PC-9 (cell line): ENCODE results near the gene KLK4. TPM values are rescaled to one million over a fixed set of nuclear protein-coding genes. Genes with fewer than 3 reads are reported as not detected.

Source experiments
- BruUV-seq: library from RNA; stranded (reverse); fragments of 400-500 nt; replicated peaks from 2 replicates; lab custom pipeline; 2021; lab: Mats Ljungman, UMichigan
- CTCF ChIA-PET: fragments of 300-600 bp; sonication (Branson Sonifier 250); formaldehyde crosslinking; loops from one replicate; lab custom pipeline; 2022; ENCODE audit warnings: antibody characterized with exemption; lab: Charles Lee
- POLR2A ChIA-PET: fragments of 300-600 bp; sonication (Branson Sonifier 250); formaldehyde crosslinking; loops from one replicate; lab custom pipeline; 2022; ENCODE audit warnings: antibody characterized with exemption; ENCODE audit not compliant: unreplicated experiment; lab: Charles Lee
- DNase-seq, 2 experiments: peaks; one replicate each; pipeline versions ENCODE4 v3.0.0 to v3.0.0-alpha.2; 2015 to 2022; ENCODE audit warnings: mixed read lengths in 1 of 2
- H2AFZ ChIP-seq: fragments of 200-600 bp; sonication (generic); 2 replicates; pipeline ENCODE4 v1.8.1; 2017; ENCODE audit warnings: antibody characterized with exemption
- H3F3A ChIP-seq: fragments of 200-600 bp; sonication (generic); 2 replicates; pipeline ENCODE4 v1.8.1; 2017; ENCODE audit warnings: antibody characterized with exemption, mild to moderate bottlenecking, low read depth; ENCODE audit not compliant: insufficient read depth
- H3K27ac ChIP-seq: fragments of 200-600 bp; sonication (generic); 2 replicates; pipeline ENCODE4 v1.6.1; 2016; ENCODE audit warnings: mixed run types
- H3K27me3 ChIP-seq: fragments of 200-600 bp; sonication (generic); 2 replicates; pipeline ENCODE4 v1.6.1; 2016; ENCODE audit warnings: low read depth, mixed run types; ENCODE audit not compliant: insufficient read depth
- H3K36me3 ChIP-seq: fragments of 200-600 bp; sonication (generic); 2 replicates; pipeline ENCODE4 v1.6.1; 2016; ENCODE audit warnings: low read depth, mixed run types
- H3K4me1 ChIP-seq: fragments of 200-600 bp; sonication (generic); replicated peaks from 2 replicates; pipeline ENCODE4 v1.6.1; 2016; ENCODE audit warnings: mixed run types; ENCODE audit not compliant: insufficient read depth
- H3K4me2 ChIP-seq: fragments of 200-600 bp; sonication (generic); 2 replicates; pipeline ENCODE4 v1.6.1; 2017; ENCODE audit warnings: mixed run types
- H3K4me3 ChIP-seq: fragments of 200-600 bp; sonication (generic); 2 replicates; pipeline ENCODE4 v1.6.1; 2016; ENCODE audit warnings: mixed run types
- H3K79me2 ChIP-seq: fragments of 200-600 bp; sonication (generic); 2 replicates; pipeline ENCODE4 v1.6.1; 2017; ENCODE audit warnings: low read depth, mixed run types
- H3K9me2 ChIP-seq: fragments of 200-600 bp; sonication (generic); 2 replicates; pipeline ENCODE4 v1.8.1; 2017; ENCODE audit warnings: mild to moderate bottlenecking; ENCODE audit not compliant: insufficient read depth
- H3K9me3 ChIP-seq: fragments of 200-600 bp; sonication (generic); 2 replicates; pipeline ENCODE4 v1.8.1; 2016; ENCODE audit warnings: low read depth; ENCODE audit not compliant: insufficient read depth
- H4K20me1 ChIP-seq: fragments of 200-600 bp; sonication (generic); 2 replicates; pipeline ENCODE4 v1.8.1; 2017; ENCODE audit not compliant: insufficient read depth
- EZH2 ChIP-seq: fragments of 200-600 bp; sonication (generic); IDR thresholded peaks from 2 replicates; pipeline ENCODE4 v1.8.0; 2017; ENCODE audit warnings: antibody characterized with exemption, low read depth
- intact Hi-C: fragments of 100-400 bp; cut with micrococcal nuclease; formaldehyde crosslinking; loops from one replicate; pipeline ENCODE4 v1.10.0; 2022; ENCODE audit not compliant: unreplicated experiment
- total RNA-seq: library from RNA; stranded (reverse); gene quantifications from 2 replicates; pipeline ENCODE4 v1.2.3, GENCODE V29; 2021
- TF ChIP-seq, protein P1 (sequence below): fragments of 200-600 bp; sonication (generic); conservative IDR thresholded peaks from 2 replicates; pipeline ENCODE4 v1.6.1; 2017; ENCODE audit warnings: mixed run types, antibody characterized with exemption, mild to moderate bottlenecking, moderate library complexity

Gene KLK4
- total RNA-seq, 1 experiment from 2014 or later: not detected

- Histone ChIP-seq H4K20me1 (no peaks in the 10 kb centered on the region), H3K9me2 (no peaks in the 10 kb centered on the region), H3F3A (peaks cover 5% of the 10 kb centered on the region; the same call in 1 of the 2 replicates), H3K27ac (no peak overlapping the region), H3K4me2 (no peak overlapping the region), H3K79me2 (no peaks in the 10 kb centered on the region), H3K27me3 (peaks cover 11% of the 10 kb centered on the region; the same call in 1 of the 2 replicates), H3K4me1 (0 out of 2 replicates have a peak, but pooled peaks cover 4% of the 10 kb centered on the region), H3K9me3 (no peaks in the 10 kb centered on the region), H3K4me3 (no peak overlapping the region), H3K36me3 (no peaks in the 10 kb centered on the region), H2AFZ (no peak overlapping the region)
- POLR2A ChIA-PET: no interaction called here
- TF ChIP-seq, protein P1, sequence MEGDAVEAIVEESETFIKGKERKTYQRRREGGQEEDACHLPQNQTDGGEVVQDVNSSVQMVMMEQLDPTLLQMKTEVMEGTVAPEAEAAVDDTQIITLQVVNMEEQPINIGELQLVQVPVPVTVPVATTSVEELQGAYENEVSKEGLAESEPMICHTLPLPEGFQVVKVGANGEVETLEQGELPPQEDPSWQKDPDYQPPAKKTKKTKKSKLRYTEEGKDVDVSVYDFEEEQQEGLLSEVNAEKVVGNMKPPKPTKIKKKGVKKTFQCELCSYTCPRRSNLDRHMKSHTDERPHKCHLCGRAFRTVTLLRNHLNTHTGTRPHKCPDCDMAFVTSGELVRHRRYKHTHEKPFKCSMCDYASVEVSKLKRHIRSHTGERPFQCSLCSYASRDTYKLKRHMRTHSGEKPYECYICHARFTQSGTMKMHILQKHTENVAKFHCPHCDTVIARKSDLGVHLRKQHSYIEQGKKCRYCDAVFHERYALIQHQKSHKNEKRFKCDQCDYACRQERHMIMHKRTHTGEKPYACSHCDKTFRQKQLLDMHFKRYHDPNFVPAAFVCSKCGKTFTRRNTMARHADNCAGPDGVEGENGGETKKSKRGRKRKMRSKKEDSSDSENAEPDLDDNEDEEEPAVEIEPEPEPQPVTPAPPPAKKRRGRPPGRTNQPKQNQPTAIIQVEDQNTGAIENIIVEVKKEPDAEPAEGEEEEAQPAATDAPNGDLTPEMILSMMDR: no peak
- TF ChIP-seq EZH2: no peak
- intact Hi-C loops: no loop called here
- CTCF ChIA-PET: no interaction called here
- DNase-seq: no peak
- BruUV-seq: no TSS peak
Measured at GRCh38 chr19:50902640-50903039, 8.6 kb downstream of the KLK4 start.

GRCh38 chr19:50899569-50899968, 11.6 kb downstream of the KLK4 start:
- BruUV-seq: no TSS peak
- intact Hi-C loops: no loop called here
- peaks cover 14% of the 10 kb centered on the region; the same call in 1 of the 2 replicates for H3K27me3 ChIP-seq
- H3K4me2 ChIP-seq: no peak overlapping the region
- TF ChIP-seq, protein P1: no peak
- TF ChIP-seq EZH2: no peak
- H3K27ac ChIP-seq: no peak overlapping the region
- no peaks in the 10 kb centered on the region for H3F3A ChIP-seq
- peaks cover 12% of the 10 kb centered on the region; the same call in 1 of the 2 replicates for H3K4me1 ChIP-seq
- ChIA-PET POLR2A (no interaction called here), CTCF (interaction anchor here (0.6 kb wide), 1 partner anchor 13 kb away, joined by 6 read pairs; no protein-coding TSS in a partner anchor)
- H3K79me2 ChIP-seq: no peaks in the 10 kb centered on the region
- no peaks in the 10 kb centered on the region for H3K36me3 ChIP-seq
- no peaks in the 10 kb centered on the region for H4K20me1 ChIP-seq
- no peak overlapping the region for H2AFZ ChIP-seq
- H3K4me3 ChIP-seq: no peak overlapping the region
- DNase-seq: no peak
- no peaks in the 10 kb centered on the region for H3K9me2 ChIP-seq
- H3K9me3 ChIP-seq: no peaks in the 10 kb centered on the region

DNA sequence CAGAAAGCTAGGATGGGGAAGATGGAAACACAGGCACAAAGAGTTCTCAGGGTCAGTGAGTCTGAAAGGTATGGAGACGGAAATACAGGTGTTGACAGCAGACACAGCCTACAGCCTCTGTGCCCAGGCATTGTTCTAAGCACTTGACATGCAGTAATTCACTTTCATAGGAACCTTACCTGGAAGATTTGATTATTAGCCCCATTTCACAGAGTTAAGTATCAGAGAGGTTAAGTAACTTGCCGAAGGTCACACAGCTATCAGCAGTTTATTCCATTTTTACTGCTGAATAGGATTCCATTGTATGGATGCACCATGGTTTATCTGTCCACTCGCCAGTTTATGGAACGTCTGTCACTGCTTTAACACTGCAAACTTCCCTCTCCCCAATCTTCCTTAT, 13.2 kb downstream of the KLK4 start:
- no peaks in the 10 kb centered on the region for H3K79me2 ChIP-seq
- no peaks in the 10 kb centered on the region for H4K20me1 ChIP-seq
- H3K36me3 ChIP-seq: no peaks in the 10 kb centered on the region
- no peak overlapping the region for H3K4me2 ChIP-seq
- peaks cover 12% of the 10 kb centered on the region; the same call in 1 of the 2 replicates for H3K4me1 ChIP-seq
- H3K4me3 ChIP-seq: no peak overlapping the region
- ChIA-PET POLR2A (no interaction called here), CTCF (no interaction called here)
- H3K27ac ChIP-seq: no peak overlapping the region
- intact Hi-C loops: no loop called here
- H3F3A ChIP-seq: no peaks in the 10 kb centered on the region
- no peak for DNase-seq
- no peaks in the 10 kb centered on the region for H3K9me3 ChIP-seq
- no peaks in the 10 kb centered on the region for H3K9me2 ChIP-seq
- peaks cover 14% of the 10 kb centered on the region; the same call in 1 of the 2 replicates for H3K27me3 ChIP-seq
- no peak overlapping the region for H2AFZ ChIP-seq
- TF ChIP-seq, protein P1: no peak
- no peak for TF ChIP-seq EZH2
- no TSS peak for BruUV-seq
